GM20000 (cell line): ENCODE results near the gene CNPY2.
"Not testable (repeated sequence)": the region's sequence is repeated elsewhere in the genome, so short reads cannot be mapped to it uniquely, and the experiment has no call there.

ENCODE experiments used
- DNase-seq: peaks from one replicate; pipeline ENCODE4 v3.0.0; 2012; ENCODE audit warnings: low spot score
- TF ChIP-seq, protein P1 (sequence below): IDR thresholded peaks from 2 replicates; pipeline ENCODE4 v1.5.1; 2012; ENCODE audit warnings: mild to moderate bottlenecking, control low read depth; ENCODE audit errors: extremely low read depth, missing control alignments

CNPY2 gene

DNA sequence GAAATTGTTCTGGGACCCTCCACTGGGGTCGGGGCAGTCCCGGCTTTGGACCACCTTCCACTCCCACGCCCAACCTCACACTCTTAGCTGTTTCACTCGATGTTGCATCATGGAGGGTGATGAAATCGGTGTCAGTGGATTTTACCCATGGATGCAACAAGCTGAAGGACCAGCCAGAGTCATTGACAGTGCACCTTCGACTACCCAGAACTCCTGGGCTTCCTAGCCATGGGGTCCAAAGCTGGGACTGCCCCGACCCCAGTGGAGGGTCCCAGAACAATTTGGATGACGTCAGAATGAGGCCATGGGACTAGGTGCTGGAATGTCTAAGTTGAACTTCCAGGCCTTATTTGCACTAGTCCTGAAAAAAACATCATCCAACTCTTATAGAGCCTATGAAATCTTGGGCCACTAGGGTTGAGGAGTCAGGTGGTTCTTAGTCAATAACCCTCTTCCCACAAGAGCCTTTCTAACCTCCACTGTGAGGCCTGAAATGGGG lies 22.0 kb upstream of the CNPY2 start:
- DNase-seq = no peak
- TF ChIP-seq, protein P1, sequence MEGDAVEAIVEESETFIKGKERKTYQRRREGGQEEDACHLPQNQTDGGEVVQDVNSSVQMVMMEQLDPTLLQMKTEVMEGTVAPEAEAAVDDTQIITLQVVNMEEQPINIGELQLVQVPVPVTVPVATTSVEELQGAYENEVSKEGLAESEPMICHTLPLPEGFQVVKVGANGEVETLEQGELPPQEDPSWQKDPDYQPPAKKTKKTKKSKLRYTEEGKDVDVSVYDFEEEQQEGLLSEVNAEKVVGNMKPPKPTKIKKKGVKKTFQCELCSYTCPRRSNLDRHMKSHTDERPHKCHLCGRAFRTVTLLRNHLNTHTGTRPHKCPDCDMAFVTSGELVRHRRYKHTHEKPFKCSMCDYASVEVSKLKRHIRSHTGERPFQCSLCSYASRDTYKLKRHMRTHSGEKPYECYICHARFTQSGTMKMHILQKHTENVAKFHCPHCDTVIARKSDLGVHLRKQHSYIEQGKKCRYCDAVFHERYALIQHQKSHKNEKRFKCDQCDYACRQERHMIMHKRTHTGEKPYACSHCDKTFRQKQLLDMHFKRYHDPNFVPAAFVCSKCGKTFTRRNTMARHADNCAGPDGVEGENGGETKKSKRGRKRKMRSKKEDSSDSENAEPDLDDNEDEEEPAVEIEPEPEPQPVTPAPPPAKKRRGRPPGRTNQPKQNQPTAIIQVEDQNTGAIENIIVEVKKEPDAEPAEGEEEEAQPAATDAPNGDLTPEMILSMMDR = no peak

DNA sequence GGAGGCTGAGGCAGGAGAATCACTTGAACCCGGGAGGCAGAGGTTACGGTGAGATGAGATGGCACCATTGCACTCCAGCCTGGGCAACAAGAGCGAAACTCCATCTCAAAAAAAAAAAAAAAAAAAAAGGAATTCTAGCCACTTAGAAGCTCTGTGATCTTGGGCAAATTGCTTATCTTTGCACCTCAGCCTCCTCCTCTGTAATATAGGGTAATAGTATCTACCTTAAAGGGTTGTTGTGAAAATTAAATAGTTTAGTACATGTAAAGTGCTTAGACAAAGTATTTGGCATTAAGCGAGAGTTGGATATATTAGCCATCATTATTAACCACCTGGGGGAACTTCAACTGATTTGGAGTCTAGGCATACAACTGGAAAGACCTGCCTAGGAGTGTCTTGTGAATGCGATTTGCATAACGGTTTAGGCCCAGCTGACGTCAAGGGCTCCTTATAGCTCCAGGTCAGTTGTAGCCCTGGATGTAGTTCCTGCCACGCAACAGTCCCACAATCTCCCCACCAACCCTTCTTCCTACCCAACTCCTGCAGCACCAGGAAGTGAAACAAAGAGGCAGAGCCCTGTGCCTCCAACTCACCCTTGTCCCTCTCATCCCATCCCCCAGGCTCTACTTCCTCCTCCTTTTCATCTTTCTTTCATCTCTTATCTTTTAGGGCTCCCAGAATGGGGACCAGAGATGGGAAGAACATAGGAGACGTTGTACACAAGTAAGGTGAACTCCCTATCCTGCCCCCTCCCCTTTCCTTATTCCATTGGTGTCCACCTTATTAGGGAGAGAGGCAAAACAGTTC lies 20.8 kb upstream of the CNPY2 start:
- TF ChIP-seq, protein P1 = no peak
- DNase-seq = peak; percentile 32

DNA sequence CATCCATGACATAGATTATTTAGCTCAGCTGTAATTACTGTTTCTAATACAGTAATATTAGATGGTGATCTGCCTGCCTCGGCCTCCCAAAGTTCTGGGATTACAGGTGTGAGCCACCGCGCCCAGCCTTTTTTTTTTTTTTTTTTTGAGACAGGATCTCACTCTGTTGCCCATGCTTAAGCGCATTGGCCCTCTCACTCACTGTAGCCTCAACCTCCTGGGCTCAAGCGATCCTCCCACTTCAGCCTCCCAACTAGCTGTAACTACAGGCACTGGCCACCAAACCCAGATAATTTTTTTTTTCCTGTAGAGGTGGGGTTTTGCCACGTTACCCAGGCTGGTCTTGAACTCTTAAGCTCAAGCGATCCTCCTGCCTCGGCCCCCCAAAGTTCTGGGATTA lies 19.7 kb upstream of the CNPY2 start:
- DNase-seq = not testable (repeated sequence)

DNA sequence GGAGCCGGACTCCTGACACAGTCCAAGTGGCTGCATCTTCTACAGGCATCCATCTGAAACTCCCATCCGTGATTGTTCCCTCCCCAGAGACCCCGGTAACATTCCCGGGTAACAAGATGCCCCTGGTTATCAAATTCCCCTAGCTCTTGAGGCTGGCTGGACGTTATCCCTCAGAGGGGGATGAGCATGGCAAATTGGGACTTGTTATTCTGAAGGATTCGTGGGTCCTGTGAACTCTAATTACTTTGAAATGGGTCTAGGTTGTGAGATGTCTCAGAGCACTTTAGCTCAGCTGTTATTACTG lies 18.7 kb upstream of the CNPY2 start:
- TF ChIP-seq, protein P1 = no peak
- no peak for DNase-seq

DNA sequence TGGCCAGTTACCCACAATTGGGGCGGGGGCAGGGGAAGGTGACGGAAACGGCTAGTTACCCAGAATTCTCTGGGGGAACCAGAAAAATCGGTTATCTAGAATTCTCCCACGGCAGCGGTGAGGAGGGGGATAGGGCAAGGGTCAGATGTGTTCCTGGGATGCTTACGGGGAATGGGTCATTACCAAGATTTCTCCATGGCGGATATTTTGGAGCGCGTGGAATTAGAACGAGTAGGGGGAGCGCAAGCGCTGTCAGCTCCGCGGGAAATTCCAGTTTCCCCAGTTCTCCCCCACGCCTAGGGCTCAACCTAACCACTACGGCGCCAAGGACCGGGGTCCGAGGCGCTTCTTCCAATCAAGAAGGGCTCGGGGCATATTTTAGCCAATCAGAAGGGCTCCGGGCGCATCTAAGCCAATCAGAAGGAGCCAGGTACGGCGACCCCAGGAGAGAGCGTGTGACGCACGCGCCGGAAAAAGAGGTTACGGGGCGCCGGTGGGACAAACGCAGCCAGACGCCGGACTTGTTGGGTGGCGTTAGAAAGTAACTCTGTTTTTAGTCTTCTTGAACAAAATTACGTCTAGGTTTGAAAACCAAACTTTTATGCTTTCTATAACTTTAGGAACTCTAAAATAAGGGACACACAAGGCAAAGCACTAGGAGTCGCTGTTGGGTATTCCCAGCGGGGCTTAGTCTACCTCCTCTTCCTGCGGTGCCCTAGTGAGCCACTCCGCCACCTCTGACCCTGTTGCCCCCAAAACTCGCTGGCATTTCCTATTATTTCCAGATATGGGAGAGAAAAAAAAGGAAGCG lies 18.1 kb upstream of the CNPY2 start, which contains the start of gene PAN2:
Gene PAN2 (minus strand): TSS at position 322 of the 811 bp plus-strand sequence. CDS start 906 bp downstream, outside the sequence.
- TF ChIP-seq, protein P1 = no peak

DNA sequence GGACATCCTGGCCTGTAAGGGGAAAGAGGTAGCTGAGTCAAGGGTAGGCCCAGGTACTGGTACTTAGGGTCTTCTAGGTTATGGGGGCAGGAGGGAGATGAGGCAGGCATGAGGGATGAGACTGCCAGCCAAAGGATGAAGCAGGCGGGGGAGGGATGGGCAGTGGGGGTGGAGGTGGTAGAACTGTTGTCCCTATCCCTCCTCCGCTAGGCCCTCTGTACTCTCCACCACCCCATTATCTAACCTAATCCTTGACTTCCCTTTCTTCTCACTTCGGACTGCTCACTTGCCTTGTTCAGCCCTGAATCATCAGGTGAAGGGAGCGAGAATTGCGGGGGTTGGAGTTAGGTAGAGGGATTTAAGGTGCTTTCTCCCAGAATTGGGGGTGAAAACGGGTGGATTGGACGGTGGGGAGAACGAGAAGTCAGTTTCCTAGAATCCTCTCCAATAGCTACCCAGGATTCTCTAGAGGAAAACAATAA lies 17.4 kb upstream of the CNPY2 start:
- no peak for DNase-seq
- TF ChIP-seq, protein P1 = no peak

More for the DNA sequence above, 18.1 kb upstream of the CNPY2 start, which contains the start of gene PAN2:
- DNase-seq = peak; percentile 94

DNA sequence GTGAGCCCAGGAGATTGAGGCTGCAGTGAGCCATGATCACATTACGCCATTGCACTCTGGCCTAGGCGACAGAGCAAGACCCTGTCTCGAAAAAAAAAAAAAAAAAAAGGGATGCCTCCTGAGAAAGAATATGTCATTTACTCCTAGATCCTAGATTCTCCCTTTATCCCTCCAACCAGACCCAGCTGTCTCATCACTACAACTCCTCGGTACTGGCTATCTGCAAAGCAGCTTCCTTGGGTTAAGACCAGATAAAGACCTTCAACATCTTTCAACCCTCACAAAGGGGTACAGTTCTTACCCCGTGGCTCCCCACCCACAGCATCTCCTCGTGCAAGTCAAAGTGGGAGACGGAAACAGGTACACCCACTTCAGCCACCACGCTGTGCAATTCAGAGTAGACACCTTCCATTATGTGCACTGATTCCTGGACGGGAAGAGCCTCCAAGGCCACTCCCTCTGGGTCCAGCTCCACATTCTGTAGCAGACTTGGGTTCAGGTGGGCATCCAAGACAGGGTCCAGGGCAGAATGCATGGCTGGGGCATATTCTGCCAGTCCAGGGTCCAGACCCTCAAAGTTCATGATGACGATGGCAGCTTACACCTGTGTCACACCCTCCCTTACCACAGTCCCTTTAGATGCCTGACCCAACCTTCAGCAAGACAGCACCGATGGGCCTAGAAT lies 16.9 kb upstream of the CNPY2 start:
- TF ChIP-seq, protein P1 = no peak
- no peak for DNase-seq
